ENCODE measurements around the gene PAK1IP1. TPM values are rescaled to one million over a fixed set of nuclear protein-coding genes. Genes with fewer than 3 reads are reported as not detected.
A peak's percentile ranks its signal among the peaks of the same experiment; 100 is the strongest.
"Not testable (repeated sequence)": the region's sequence is repeated elsewhere in the genome, so short reads cannot be mapped to it uniquely, and the experiment has no call there.

The PAK1IP1 gene
- total RNA-seq, 1 experiment from 2014 or later, result 34.0 TPM

- peaks cover 24% of the 10 kb centered on the region for H3K79me2 ChIP-seq (ENCODE audit: low read length)
- TF ChIP-seq EZH2phosphoT487 (IDR thresholded peaks at IDR 0.05; ENCODE audit: borderline replicate concordance, low read length) (no peak), EZH2 (IDR thresholded peaks at IDR 0.05; ENCODE audit: low read length, unreplicated experiment) (no peak), CTCF (conservative IDR thresholded peaks at IDR 0.05; ENCODE audit: low read depth, low read length) (no peak)
- no peaks in the 10 kb centered on the region for H4K20me1 ChIP-seq (ENCODE audit: low read length)
- H3K4me1 ChIP-seq (ENCODE audit: insufficient read depth, low read length), result peaks cover 24% of the 10 kb centered on the region
- peak overlapping the region; percentile 29 for H3K27ac ChIP-seq (ENCODE audit: low read length)
- peak overlapping the region; percentile 74 for H3K4me3 ChIP-seq (ENCODE audit: low read length)
- H3K9ac ChIP-seq (ENCODE audit: low read length), result peak overlapping the region; percentile 77
- no peaks in the 10 kb centered on the region for H3F3A ChIP-seq (ENCODE audit: low read length, unreplicated experiment)
- ATAC-seq (peak; percentile 18), DNase-seq (peak; percentile 43)
- H3K4me2 ChIP-seq (ENCODE audit: low read length), result peak overlapping the region; percentile 87
- H2AFZ ChIP-seq (ENCODE audit: low read length), result peak overlapping the region; percentile 86
- no TSS peak for BruUV-seq (replicated peaks)
- 0 out of 2 replicates have a peak, but pooled peaks cover 5% of the 10 kb centered on the region for H3K9me3 ChIP-seq (ENCODE audit: low read length)
- no peaks in the 10 kb centered on the region for H3K27me3 ChIP-seq (ENCODE audit: low read length)
- ChIA-PET POLR2A (ENCODE audit: unreplicated experiment) (interaction anchor here (0.6 to 1.2 kb wide), 2 partner anchors 10 to 38 kb away, joined by 4 to 5 read pairs; no protein-coding TSS in a partner anchor), CTCF (no interaction called here)
- H3K9me2 ChIP-seq (replicated peaks; ENCODE audit: low read length), result no peaks in the 10 kb centered on the region
- intact Hi-C loops (cut with micrococcal nuclease), result no loop called here
- no peaks in the 10 kb centered on the region for H3K36me3 ChIP-seq (ENCODE audit: low read depth, low read length)
Measured at GRCh38 chr6:10720265-10720959, 25.6 kb downstream of the PAK1IP1 start.

DNA sequence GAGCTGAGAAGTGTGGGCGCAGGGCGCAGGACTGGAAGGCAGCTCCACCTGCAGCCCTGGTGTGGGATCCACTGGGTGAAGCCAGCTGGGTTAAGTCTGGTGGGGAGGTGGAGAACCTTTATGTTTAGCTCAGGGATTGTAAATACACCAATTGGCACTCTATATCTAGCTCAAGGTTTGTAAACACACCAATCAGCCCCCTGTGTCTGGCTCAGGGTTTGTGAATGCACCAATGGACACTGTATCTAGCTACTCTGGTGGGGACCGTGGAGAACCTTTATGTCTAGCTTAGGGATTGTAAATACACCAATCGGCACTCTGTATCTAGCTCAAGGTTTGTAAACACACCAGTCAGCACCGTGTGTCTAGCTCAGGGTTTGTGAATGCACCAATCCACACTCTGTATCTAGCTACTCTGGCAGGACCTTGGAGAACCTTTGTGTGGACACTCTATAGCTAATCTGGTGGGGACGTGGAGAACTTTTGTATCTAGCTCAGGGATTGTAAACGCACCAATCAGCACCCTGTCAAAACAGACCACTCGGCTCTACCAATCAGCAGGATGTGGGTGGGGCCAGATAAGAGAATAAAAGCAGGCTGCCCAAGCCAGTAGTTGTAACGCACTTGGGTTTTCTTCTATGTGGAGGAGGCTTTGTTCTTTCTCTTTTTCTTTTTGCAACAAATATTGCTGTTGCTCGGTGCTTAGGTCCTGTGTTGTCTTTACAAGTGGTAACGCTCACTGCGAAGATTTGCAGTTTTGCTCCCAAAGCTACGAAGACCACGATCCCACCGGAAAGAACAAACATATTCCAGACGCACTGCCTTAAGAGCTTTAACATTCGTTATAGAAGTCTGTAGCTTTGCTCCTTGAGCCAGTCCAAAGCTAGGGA lies 26.4 kb downstream of the PAK1IP1 start:
- H3K9me2 ChIP-seq (replicated peaks; ENCODE audit: low read length); ATAC-seq; H3K9me3 ChIP-seq (ENCODE audit: low read length); intact Hi-C loops (cut with micrococcal nuclease); H3K36me3 ChIP-seq (ENCODE audit: low read depth, low read length); H3K27me3 ChIP-seq (ENCODE audit: low read length); BruUV-seq (replicated peaks); CTCF ChIA-PET; H3F3A ChIP-seq (ENCODE audit: low read length, unreplicated experiment); H4K20me1 ChIP-seq (ENCODE audit: low read length): not testable (repeated sequence)
- Histone ChIP-seq H3K27ac (ENCODE audit: low read length) (peak overlapping the region; percentile 29), H3K4me3 (ENCODE audit: low read length) (peak overlapping the region; percentile 74), H2AFZ (ENCODE audit: low read length) (peak overlapping the region; percentile 86), H3K9ac (ENCODE audit: low read length) (peak overlapping the region; percentile 77), H3K4me2 (ENCODE audit: low read length) (peak overlapping the region; percentile 88), H3K79me2 (ENCODE audit: low read length) (peaks cover 32% of the 10 kb centered on the region), H3K4me1 (ENCODE audit: insufficient read depth, low read length) (peaks cover 24% of the 10 kb centered on the region)
- DNase-seq, result peak; percentile 45
- POLR2A ChIA-PET (ENCODE audit: unreplicated experiment), result interaction anchor here (0.7 kb wide), 1 partner anchor 79 kb away, joined by 13 read pairs; no protein-coding TSS in a partner anchor

DNA sequence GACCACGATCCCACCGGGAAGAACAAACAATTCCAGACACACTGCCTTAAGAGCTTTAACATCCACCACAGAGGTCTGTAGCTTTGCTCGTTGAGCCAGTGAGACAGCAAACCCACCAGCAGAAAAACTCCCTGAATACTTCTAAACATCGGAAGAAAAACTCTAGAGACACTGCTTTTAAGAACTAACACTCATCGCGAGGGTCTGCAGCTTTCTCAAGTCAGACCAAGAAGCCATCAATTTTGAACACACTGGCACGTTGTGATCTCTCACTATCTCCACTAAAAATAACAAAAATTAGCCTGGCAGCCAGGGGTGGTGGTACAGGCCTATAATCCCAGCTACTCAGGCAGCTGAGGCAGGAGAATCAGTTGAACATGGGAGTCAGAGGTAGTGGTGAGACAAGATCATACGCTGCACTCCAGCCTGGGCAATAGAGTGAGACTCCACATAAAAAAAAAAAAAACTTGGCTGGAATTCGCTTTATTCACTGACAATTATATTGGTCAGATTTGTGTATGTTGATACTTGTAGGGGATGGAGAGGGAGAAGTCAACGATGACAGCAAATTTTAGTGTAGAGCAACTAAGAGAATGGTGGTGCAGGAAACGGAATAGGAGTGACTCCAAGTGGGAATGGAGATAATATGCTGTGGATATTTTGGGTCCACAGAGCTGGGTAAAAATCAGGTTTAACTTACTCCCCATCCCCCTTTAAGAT lies 27.2 kb downstream of the PAK1IP1 start:
- intact Hi-C loops (cut with micrococcal nuclease), result loop anchor here (1.0 to 2.0 kb wide), 3 partner anchors 25 to 79 kb away; partner anchors contain the start of genes C6orf52, PAK1IP1 and TMEM14B
- Histone ChIP-seq H3K27me3 (ENCODE audit: low read length) (no peaks in the 10 kb centered on the region), H2AFZ (ENCODE audit: low read length) (peak overlapping the region; percentile 91), H3K4me3 (ENCODE audit: low read length) (peak overlapping the region; percentile 88), H3K27ac (ENCODE audit: low read length) (peak overlapping the region; percentile 67), H3K36me3 (ENCODE audit: low read depth, low read length) (peaks cover 3% of the 10 kb centered on the region; the same call in 1 of the 2 replicates), H3K4me2 (ENCODE audit: low read length) (peak overlapping the region; percentile 88), H4K20me1 (ENCODE audit: low read length) (no peaks in the 10 kb centered on the region), H3K4me1 (ENCODE audit: insufficient read depth, low read length) (peaks cover 24% of the 10 kb centered on the region), H3K9me2 (replicated peaks; ENCODE audit: low read length) (no peaks in the 10 kb centered on the region), H3K79me2 (ENCODE audit: low read length) (peaks cover 32% of the 10 kb centered on the region), H3K9ac (ENCODE audit: low read length) (peak overlapping the region; percentile 93), H3F3A (ENCODE audit: low read length, unreplicated experiment) (no peaks in the 10 kb centered on the region), H3K9me3 (ENCODE audit: low read length) (0 out of 2 replicates have a peak, but pooled peaks cover 5% of the 10 kb centered on the region)
- TF ChIP-seq CTCF (conservative IDR thresholded peaks at IDR 0.05; ENCODE audit: low read depth, low read length) (no peak), EZH2phosphoT487 (IDR thresholded peaks at IDR 0.05; ENCODE audit: borderline replicate concordance, low read length) (no peak), EZH2 (IDR thresholded peaks at IDR 0.05; ENCODE audit: low read length, unreplicated experiment) (no peak)
- DNase-seq (no peak), ATAC-seq (no peak)
- no TSS peak for BruUV-seq (replicated peaks)
- ChIA-PET CTCF (interaction anchor here (1.0 kb wide), 1 partner anchor 79 kb away, joined by 4 read pairs; no protein-coding TSS in a partner anchor), POLR2A (ENCODE audit: unreplicated experiment) (interaction anchor here (0.5 to 1.5 kb wide), 6 partner anchors 25 to 315 kb away, joined by 3 to 15 read pairs (median 6); partner anchors contain the start of genes C6orf52, PAK1IP1 and TMEM14B)
